Natural killer cell (primary cell): Measurements from ENCODE around the gene AIFM3. TPM values are rescaled to one million over a fixed set of nuclear protein-coding genes. Genes with fewer than 3 reads are reported as not detected.
A peak's percentile ranks its signal among the peaks of the same experiment; 100 is the strongest.
"Not testable (repeated sequence)": the region's sequence is repeated elsewhere in the genome, so short reads cannot be mapped to it uniquely, and the experiment has no call there.

Source experiments
- ATAC-seq, 3 donors: fragments of 150-1000 bp in 2 of 3; fragments of 200-7000 bp in 1 of 3; cut with Tn5 transposase; 1 replicate in 1 of 3; 2 replicates in 2 of 3; pipeline ENCODE4 v1.10.0; 2021; ENCODE audit warnings: mild to moderate bottlenecking in 2 of 3, moderate library complexity in 2 of 3
- DNase-seq, 2 donors: peaks; one replicate each; pipeline versions ENCODE4 v3.0.0 to v3.0.0-alpha.2; 2013 to 2021; ENCODE audit warnings: mixed read lengths in 1 of 2
- H3K27ac ChIP-seq: one replicate; pipeline ENCODE4 v1.5.1; 2013; ENCODE audit warnings: mild to moderate bottlenecking, low read length
- H3K27me3 ChIP-seq: one replicate; pipeline ENCODE4 v1.6.1; 2013; ENCODE audit warnings: low read length; ENCODE audit not compliant: control insufficient read depth, insufficient read depth
- H3K36me3 ChIP-seq: one replicate; pipeline ENCODE4 v1.6.1; 2013; ENCODE audit warnings: low read length; ENCODE audit not compliant: control insufficient read depth, insufficient read depth
- H3K4me1 ChIP-seq: one replicate; pipeline ENCODE4 v1.6.1; 2013; ENCODE audit warnings: low read length; ENCODE audit not compliant: control insufficient read depth, insufficient read depth
- H3K4me3 ChIP-seq: one replicate; pipeline ENCODE4 v1.5.1; 2013; ENCODE audit warnings: low read length
- H3K9me3 ChIP-seq: one replicate; pipeline ENCODE4 v1.6.1; 2013; ENCODE audit warnings: low read length; ENCODE audit not compliant: control insufficient read depth, insufficient read depth
- H3K27ac Mint-ChIP-seq, 2 donors: one replicate each; pipeline ENCODE4 v1.8.0; 2022; ENCODE audit warnings: mild to moderate bottlenecking in 2 of 2, mixed read lengths in 2 of 2, moderate library complexity in 1 of 2
- H3K27me3 Mint-ChIP-seq, 2 donors: one replicate each; pipeline ENCODE4 v1.8.0; 2022; ENCODE audit warnings: low read depth in 2 of 2, mixed read lengths in 2 of 2
- H3K36me3 Mint-ChIP-seq: one replicate; pipeline ENCODE4 v1.8.0; 2022; ENCODE audit warnings: mixed read lengths
- H3K4me1 Mint-ChIP-seq, 2 donors: one replicate each; pipeline ENCODE4 v1.8.0; 2022; ENCODE audit warnings: mixed read lengths in 2 of 2
- H3K4me3 Mint-ChIP-seq: one replicate; pipeline ENCODE4 v1.8.0; 2022; ENCODE audit warnings: mild to moderate bottlenecking, moderate library complexity, mixed read lengths
- H3K9me3 Mint-ChIP-seq, 2 donors: one replicate each; pipeline ENCODE4 v1.8.0; 2022; ENCODE audit warnings: mixed read lengths in 2 of 2
- WGBS: methylation state at CpG from one replicate; pipeline ENCODE4 v1.1.7; 2013; ENCODE audit warnings: missing lambda C conversion rate; ENCODE audit not compliant: insufficient coverage; 5-methylcytosine and 5-hydroxymethylcytosine counted together
- intact Hi-C: fragments of 100-400 bp; cut with micrococcal nuclease; formaldehyde crosslinking; loops from one replicate; pipeline ENCODE4 v1.14.2; 2022
- total RNA-seq, 4 donors: library from RNA; stranded (reverse); fragments of 120-200 nt in 1 of 4; gene quantifications; one replicate each; pipeline versions ENCODE4 v1.2.3 to v1.2.4, GENCODE V29; 2013 to 2022
- TF ChIP-seq, protein P1 (sequence below): fragments of 200-600 bp; IDR thresholded peaks from one replicate; pipeline ENCODE4 v1.8.0; 2022; ENCODE audit warnings: antibody characterized with exemption

The AIFM3 gene
- total RNA-seq, 3 donors from 2014 or later (not counting 1 experiment from before 2014, with no cell fraction given): 1.5 to 2.3 (median 2.2) TPM

DNA sequence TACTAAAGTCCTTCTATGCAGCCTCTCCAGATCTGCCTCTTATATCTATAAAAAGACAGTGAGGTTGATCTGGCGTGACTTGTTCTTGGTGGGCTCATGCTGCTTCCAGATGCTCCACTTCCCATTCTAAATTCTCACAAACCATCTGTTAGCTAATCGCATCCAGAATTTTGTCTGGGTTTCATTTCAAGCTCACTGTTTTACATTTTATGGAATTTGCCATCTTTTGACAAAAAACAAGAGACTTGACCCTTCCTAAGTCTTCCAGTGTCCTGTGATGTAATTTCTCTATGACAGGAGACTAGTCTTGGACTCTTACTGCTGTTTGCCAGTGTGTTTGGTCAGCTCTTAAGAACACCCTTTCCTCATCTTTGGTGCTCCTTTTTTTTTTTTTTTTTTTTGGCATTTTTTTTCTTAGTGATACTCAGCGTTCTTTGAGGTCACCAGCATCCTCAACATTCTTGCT lies 26.8 kb upstream of the AIFM3 start:
- no peak for DNase-seq
- no peaks in the 10 kb centered on the region for H3K27me3 Mint-ChIP-seq
- H3K27ac Mint-ChIP-seq: peak overlapping the region in 1 of 2 donors; percentile 12
- peaks cover 15% of the 10 kb centered on the region for H3K4me1 ChIP-seq
- H3K36me3 ChIP-seq: peaks cover 12% of the 10 kb centered on the region
- no peak overlapping the region for H3K27ac ChIP-seq
- no peaks in the 10 kb centered on the region for H3K9me3 Mint-ChIP-seq
- no peak overlapping the region for H3K4me3 ChIP-seq
- TF ChIP-seq, protein P1, sequence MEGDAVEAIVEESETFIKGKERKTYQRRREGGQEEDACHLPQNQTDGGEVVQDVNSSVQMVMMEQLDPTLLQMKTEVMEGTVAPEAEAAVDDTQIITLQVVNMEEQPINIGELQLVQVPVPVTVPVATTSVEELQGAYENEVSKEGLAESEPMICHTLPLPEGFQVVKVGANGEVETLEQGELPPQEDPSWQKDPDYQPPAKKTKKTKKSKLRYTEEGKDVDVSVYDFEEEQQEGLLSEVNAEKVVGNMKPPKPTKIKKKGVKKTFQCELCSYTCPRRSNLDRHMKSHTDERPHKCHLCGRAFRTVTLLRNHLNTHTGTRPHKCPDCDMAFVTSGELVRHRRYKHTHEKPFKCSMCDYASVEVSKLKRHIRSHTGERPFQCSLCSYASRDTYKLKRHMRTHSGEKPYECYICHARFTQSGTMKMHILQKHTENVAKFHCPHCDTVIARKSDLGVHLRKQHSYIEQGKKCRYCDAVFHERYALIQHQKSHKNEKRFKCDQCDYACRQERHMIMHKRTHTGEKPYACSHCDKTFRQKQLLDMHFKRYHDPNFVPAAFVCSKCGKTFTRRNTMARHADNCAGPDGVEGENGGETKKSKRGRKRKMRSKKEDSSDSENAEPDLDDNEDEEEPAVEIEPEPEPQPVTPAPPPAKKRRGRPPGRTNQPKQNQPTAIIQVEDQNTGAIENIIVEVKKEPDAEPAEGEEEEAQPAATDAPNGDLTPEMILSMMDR: no peak
- no peaks in the 10 kb centered on the region for H3K27me3 ChIP-seq
- no peak overlapping the region for H3K4me3 Mint-ChIP-seq
- no peaks in the 10 kb centered on the region for H3K9me3 ChIP-seq
- intact Hi-C loops: no loop called here
- 93% methylated on average over 2 of the region's 3 CpGs for WGBS
- H3K36me3 Mint-ChIP-seq: no peaks in the 10 kb centered on the region
- H3K4me1 Mint-ChIP-seq: peaks cover 73 to 76% of the 10 kb centered on the region in 2 donors
- no peak for ATAC-seq

DNA sequence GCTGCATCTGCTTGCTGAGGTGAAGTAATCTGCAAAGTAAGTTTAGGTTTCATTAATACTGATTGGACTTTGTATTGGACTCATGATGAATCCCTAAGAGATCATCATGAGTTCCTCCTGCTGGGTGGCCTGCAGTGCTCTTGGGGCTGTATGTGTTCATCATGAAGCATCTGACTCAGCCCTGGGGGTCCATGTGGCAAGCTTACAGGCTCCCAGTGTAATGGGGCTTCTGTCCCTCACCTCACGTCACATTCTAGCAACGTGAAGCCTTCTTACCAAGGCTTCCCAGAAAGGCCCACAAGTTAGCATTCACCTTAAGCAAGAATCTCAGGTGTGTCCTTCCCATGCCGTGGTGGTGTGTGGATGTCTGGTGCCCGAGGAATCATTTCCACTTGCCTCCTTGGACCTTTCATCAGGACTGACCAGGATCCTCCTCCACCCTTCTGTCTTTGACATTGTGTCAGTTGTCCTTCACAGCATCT lies 26.1 kb upstream of the AIFM3 start:
- TF ChIP-seq, protein P1: no peak
- ATAC-seq (no peak), DNase-seq (no peak)
- Mint-ChIP-seq H3K36me3 (no peaks in the 10 kb centered on the region), H3K9me3 (no peaks in the 10 kb centered on the region), H3K4me3 (peak overlapping the region; percentile 40), H3K27me3 (no peaks in the 10 kb centered on the region), H3K4me1 (peaks cover 80 to 83% of the 10 kb centered on the region in 2 donors), H3K27ac (peak overlapping the region; percentile 12 to 51)
- Histone ChIP-seq H3K4me1 (peaks cover 15% of the 10 kb centered on the region), H3K27ac (no peak overlapping the region), H3K9me3 (no peaks in the 10 kb centered on the region), H3K36me3 (peaks cover 11% of the 10 kb centered on the region), H3K4me3 (no peak overlapping the region), H3K27me3 (no peaks in the 10 kb centered on the region)
- 97% methylated on average over 4 of the region's 4 CpGs for WGBS
- intact Hi-C loops: no loop called here

DNA sequence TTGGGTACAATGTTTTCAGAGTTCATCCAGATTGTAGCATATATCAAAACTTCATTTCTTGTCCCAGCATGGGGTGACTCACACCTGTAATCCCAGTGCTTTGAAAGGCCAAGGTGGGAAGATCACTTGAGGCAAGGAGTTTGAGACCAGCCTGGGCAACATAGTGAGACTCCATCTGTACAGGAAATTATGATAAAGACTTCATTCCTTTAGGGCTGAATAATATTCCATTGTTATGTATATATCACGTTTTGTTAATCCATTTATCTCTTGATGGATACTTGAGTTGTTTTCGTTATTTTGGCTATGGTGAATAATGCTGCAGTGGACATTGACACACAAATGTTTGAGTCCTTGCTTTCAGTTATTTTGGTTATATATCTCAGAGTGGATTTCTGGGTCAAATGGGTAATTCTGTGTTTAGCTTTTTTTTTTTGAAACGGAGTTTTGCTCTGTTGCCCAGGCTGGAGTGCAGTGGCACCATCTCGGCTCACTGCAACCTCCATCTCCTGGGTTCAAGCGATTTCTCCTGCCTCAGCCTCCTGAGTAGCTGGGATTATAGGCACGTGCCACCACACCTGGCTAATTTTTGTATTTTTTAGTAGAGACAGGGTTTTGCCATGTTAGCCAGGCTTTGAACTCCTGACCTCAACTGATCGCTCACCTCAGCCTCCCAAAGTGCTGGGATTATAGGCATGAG lies 24.7 kb upstream of the AIFM3 start:
- H3K4me1 ChIP-seq: peaks cover 11% of the 10 kb centered on the region
- peaks cover 86 to 88% of the 10 kb centered on the region in 2 donors for H3K4me1 Mint-ChIP-seq
- H3K27ac Mint-ChIP-seq: peak overlapping the region; percentile 48 to 73
- H3K27me3 ChIP-seq, H3K36me3 ChIP-seq, H3K9me3 Mint-ChIP-seq, DNase-seq, H3K4me3 ChIP-seq, H3K4me3 Mint-ChIP-seq, H3K27me3 Mint-ChIP-seq, H3K36me3 Mint-ChIP-seq, H3K9me3 ChIP-seq, ATAC-seq, intact Hi-C loops, H3K27ac ChIP-seq: not testable (repeated sequence)
- WGBS: 97% methylated on average over 7 of the region's 7 CpGs

DNA sequence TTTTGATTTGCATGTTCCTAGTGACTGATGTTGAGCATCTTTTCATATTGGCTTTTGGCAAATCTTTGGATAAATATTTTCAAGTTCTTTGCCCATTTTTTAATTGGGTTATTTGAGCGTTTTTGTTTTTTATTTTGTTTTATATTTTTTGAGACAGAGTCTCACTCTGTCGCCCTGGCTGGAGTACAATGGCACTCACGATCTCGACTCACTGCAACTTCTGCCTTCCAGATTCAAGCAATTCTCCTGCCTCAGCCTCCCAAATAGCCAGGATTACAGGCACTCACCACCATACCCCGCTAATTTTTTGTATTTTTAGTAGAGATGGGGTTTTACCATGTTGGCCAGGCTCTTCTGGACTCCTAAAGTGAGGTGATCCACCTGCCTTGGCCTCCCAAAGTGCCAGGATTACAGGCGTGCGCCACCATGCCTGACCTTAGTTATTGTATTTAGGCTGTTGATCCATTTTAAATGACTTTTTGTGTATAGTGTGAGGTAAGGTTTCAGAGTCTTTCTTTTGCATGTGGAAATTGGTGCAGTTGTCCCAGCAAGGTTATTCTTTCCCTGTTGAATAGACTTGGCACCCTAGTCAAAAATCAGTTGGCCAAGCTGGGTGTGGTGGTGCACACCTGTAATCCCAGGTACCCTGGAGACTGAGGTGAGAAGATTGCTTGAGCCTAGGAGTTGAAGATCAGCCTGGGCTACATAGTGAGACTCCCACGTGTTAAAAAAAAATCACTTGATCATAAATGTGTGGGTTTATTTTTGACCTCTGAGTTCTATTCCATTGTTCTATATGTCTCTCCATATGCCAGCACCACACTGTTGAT lies 23.7 kb upstream of the AIFM3 start:
- DNase-seq: no peak
- no peak overlapping the region for H3K27ac ChIP-seq
- H3K27me3 ChIP-seq: no peaks in the 10 kb centered on the region
- no peaks in the 10 kb centered on the region for H3K36me3 Mint-ChIP-seq
- 87% methylated on average over 7 of the region's 8 CpGs for WGBS
- no peaks in the 10 kb centered on the region for H3K36me3 ChIP-seq
- H3K4me3 ChIP-seq: no peak overlapping the region
- H3K27me3 Mint-ChIP-seq: no peaks in the 10 kb centered on the region
- ATAC-seq: no peak
- H3K4me1 ChIP-seq: peaks cover 8% of the 10 kb centered on the region
- peak overlapping the region; percentile 34 to 73 for H3K27ac Mint-ChIP-seq
- no peak overlapping the region for H3K4me3 Mint-ChIP-seq
- intact Hi-C loops: no loop called here
- H3K9me3 Mint-ChIP-seq: no peaks in the 10 kb centered on the region
- H3K9me3 ChIP-seq: no peaks in the 10 kb centered on the region
- H3K4me1 Mint-ChIP-seq: peaks cover 79 to 81% of the 10 kb centered on the region in 2 donors
- TF ChIP-seq, protein P1: no peak
